ENCODE data around the gene GHRHR. TPM values are rescaled to one million over a fixed set of nuclear protein-coding genes. Genes with fewer than 3 reads are reported as not detected.

Gene GHRHR
- total and polyA plus RNA-seq, 10 of the 15 experiments (the other 5 are each of a cell fraction or from before 2014, with no cell fraction given): not detected

- no peaks in the 10 kb centered on the region for H3K4me1 ChIP-seq (ENCODE audit: control insufficient read depth, insufficient read depth, low read length)
- FAIRE-seq (no peak), DNase-seq (ENCODE audit: low read depth, low spot score) (no peak), ATAC-seq (no peak)
- H3K27ac ChIP-seq (ENCODE audit: control insufficient read depth, insufficient read depth): no peak overlapping the region
- 32% methylated on average over 10 of the region's 10 CpGs for WGBS (ENCODE audit: insufficient coverage, insufficient replicate concordance, low lambda C conversion rate, missing lambda C conversion rate)
- RAD21 ChIA-PET (ENCODE audit: unreplicated experiment): no interaction called here
- in situ Hi-C loops (cut with MboI) (loop anchor here (10.0 kb wide), 1 partner anchor 745 kb away; no protein-coding TSS in a partner anchor), intact Hi-C loops (cut with micrococcal nuclease; ENCODE audit: unreplicated experiment) (no loop called here)
- POLR2A ChIA-PET: no interaction called here
- H3K27me3 ChIP-seq (replicated peaks in 1 of 2; ENCODE audit: control insufficient read depth in 2 of 2, insufficient read depth in 2 of 2, low read length in 1 of 2): peaks cover 0 to 1% of the 10 kb centered on the region in 2 experiments; a peak in 3 of 4 replicates
- TF ChIP-seq SPI1 (IDR thresholded peaks at IDR 0.05; ENCODE audit: borderline replicate concordance, insufficient read depth, low read depth, low read length) (no peak), IRF5 (IDR thresholded peaks at IDR 0.05; ENCODE audit: borderline replicate concordance) (no peak)
- no peaks in the 10 kb centered on the region; the same call in 2 of the 3 replicates for H3K9me3 ChIP-seq (replicated peaks; ENCODE audit: control insufficient read depth, insufficient read depth, low read length)
- H4K20me1 ChIP-seq (ENCODE audit: control insufficient read depth, insufficient read depth): no peaks in the 10 kb centered on the region
- SMC1A ChIA-PET (ENCODE audit: uncharacterized antibody, unreplicated experiment): interaction anchor here (2.2 to 3.4 kb wide), 2 partner anchors 132 to 144 kb away, joined by 8 read pairs; no protein-coding TSS in a partner anchor
- CTCF ChIA-PET: interaction anchor here (1.2 to 1.4 kb wide), 4 partner anchors 57 to 144 kb away, joined by 3 to 7 read pairs (median 4); no protein-coding TSS in a partner anchor
- no peaks in the 10 kb centered on the region for H3K36me3 ChIP-seq (ENCODE audit: control insufficient read depth in 2 of 2, insufficient read depth in 2 of 2, low read length in 1 of 2)
- H2AFZ ChIP-seq (ENCODE audit: control insufficient read depth, low read depth, low read length): no peak overlapping the region
- H3K4me2 ChIP-seq (ENCODE audit: control insufficient read depth, insufficient read depth): no peak overlapping the region
- H3K9ac ChIP-seq (ENCODE audit: control insufficient read depth, insufficient read depth, low read length): no peak overlapping the region
- H3K4me3 ChIP-seq: no peak overlapping the region
- no peaks in the 10 kb centered on the region for H3K79me2 ChIP-seq (ENCODE audit: control insufficient read depth, insufficient read depth, low read length)
- no TSS peak for BruUV-seq (replicated peaks)
These were observed 26.3 kb downstream of the GHRHR start for GRCh38 chr7:30989824-30990672.

DNA sequence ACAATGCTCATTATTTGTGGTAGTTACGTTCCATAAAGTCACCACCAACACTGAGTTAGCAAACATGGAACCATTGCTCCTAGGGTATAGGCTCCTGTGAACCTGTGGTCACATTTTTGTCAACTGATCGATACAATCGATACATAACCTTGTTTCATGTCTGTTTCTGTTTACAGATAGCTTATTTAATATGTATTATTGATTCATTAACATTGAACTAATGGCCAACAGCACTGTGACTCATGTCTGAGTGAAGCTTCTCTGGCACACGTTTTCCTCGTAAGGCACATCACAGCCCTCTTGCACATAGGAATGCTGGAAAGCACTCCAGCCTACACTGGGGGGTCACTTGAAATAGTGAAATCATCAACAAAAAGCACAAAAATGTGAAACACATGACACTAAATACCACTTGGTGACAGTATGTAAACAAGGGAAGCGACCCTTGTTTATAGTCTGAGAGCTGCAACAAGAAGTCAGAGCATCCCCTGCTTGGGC lies 27.0 kb downstream of the GHRHR start:
- no peak overlapping the region for H3K4me2 ChIP-seq (ENCODE audit: control insufficient read depth, insufficient read depth)
- no peaks in the 10 kb centered on the region; the same call in 2 of the 3 replicates for H3K9me3 ChIP-seq (replicated peaks; ENCODE audit: control insufficient read depth, insufficient read depth, low read length)
- H3K4me1 ChIP-seq (ENCODE audit: control insufficient read depth, insufficient read depth, low read length): no peaks in the 10 kb centered on the region
- H3K4me3 ChIP-seq: no peak overlapping the region
- ChIA-PET SMC1A (ENCODE audit: uncharacterized antibody, unreplicated experiment) (interaction anchor here (2.2 to 3.4 kb wide), 2 partner anchors 132 to 143 kb away, joined by 8 read pairs; no protein-coding TSS in a partner anchor), RAD21 (ENCODE audit: unreplicated experiment) (no interaction called here), POLR2A (no interaction called here), CTCF (interaction anchor here (1.2 to 1.4 kb wide), 3 partner anchors 58 to 144 kb away, joined by 3 to 7 read pairs (median 5); no protein-coding TSS in a partner anchor)
- no TSS peak for BruUV-seq (replicated peaks)
- no peak overlapping the region for H3K27ac ChIP-seq (ENCODE audit: control insufficient read depth, insufficient read depth)
- H3K36me3 ChIP-seq (ENCODE audit: control insufficient read depth in 2 of 2, insufficient read depth in 2 of 2, low read length in 1 of 2): no peaks in the 10 kb centered on the region
- peaks cover 0 to 1% of the 10 kb centered on the region in 2 experiments; a peak in 2 of 4 replicates for H3K27me3 ChIP-seq (replicated peaks in 1 of 2; ENCODE audit: control insufficient read depth in 2 of 2, insufficient read depth in 2 of 2, low read length in 1 of 2)
- ATAC-seq: no peak
- no peaks in the 10 kb centered on the region for H3K79me2 ChIP-seq (ENCODE audit: control insufficient read depth, insufficient read depth, low read length)
- 16% methylated on average over 6 of the region's 6 CpGs for WGBS (ENCODE audit: insufficient coverage, insufficient replicate concordance, low lambda C conversion rate, missing lambda C conversion rate)
- H2AFZ ChIP-seq (ENCODE audit: control insufficient read depth, low read depth, low read length): no peak overlapping the region
- H3K9ac ChIP-seq (ENCODE audit: control insufficient read depth, insufficient read depth, low read length): no peak overlapping the region
- intact Hi-C loops (cut with micrococcal nuclease; ENCODE audit: unreplicated experiment): no loop called here
- in situ Hi-C loops (cut with MboI): no loop called here
- no peak for FAIRE-seq
- no peaks in the 10 kb centered on the region for H4K20me1 ChIP-seq (ENCODE audit: control insufficient read depth, insufficient read depth)
- DNase-seq (ENCODE audit: low read depth, low spot score): no peak
- no peak for TF ChIP-seq SIN3A (IDR thresholded peaks at IDR 0.05; ENCODE audit: low read depth, low read length)
- TF ChIP-seq CUX1 (IDR thresholded peaks at IDR 0.05; ENCODE audit: insufficient replicate concordance, low read depth, low read length): no peak
- no peak for TF ChIP-seq IRF4 (IDR thresholded peaks at IDR 0.05; ENCODE audit: low read depth, low read length)
- no peak for TF ChIP-seq TCF12 (IDR thresholded peaks at IDR 0.05; ENCODE audit: low read depth, low read length)
- no peak for TF ChIP-seq CEBPB (IDR thresholded peaks at IDR 0.05; ENCODE audit: borderline replicate concordance in 1 of 2, low read depth in 2 of 2, low read length in 2 of 2)

Data from GM12878 (cell line).